OCI-LY3 (cell line): ENCODE data around the gene NOP58.

ENCODE experiments used
- EZH2phosphoT487 ChIP-seq: fragments of 200-600 bp; shearing (Covaris generic); IDR thresholded peaks from 2 replicates; pipeline ENCODE4 v1.6.1; 2018; ENCODE audit warnings: antibody characterized with exemption, mixed run types, low read depth
- TF ChIP-seq, protein P1 (sequence below): fragments of 200-600, 300-600 bp; sonication (generic); IDR thresholded peaks from 2 replicates; pipeline ENCODE4 v1.5.1; 2014; ENCODE audit warnings: antibody characterized with exemption, low read length, low read depth

GRCh38 chr2:202269585-202269984 is 4.0 kb downstream of the NOP58 start:
- TF ChIP-seq, protein P1, sequence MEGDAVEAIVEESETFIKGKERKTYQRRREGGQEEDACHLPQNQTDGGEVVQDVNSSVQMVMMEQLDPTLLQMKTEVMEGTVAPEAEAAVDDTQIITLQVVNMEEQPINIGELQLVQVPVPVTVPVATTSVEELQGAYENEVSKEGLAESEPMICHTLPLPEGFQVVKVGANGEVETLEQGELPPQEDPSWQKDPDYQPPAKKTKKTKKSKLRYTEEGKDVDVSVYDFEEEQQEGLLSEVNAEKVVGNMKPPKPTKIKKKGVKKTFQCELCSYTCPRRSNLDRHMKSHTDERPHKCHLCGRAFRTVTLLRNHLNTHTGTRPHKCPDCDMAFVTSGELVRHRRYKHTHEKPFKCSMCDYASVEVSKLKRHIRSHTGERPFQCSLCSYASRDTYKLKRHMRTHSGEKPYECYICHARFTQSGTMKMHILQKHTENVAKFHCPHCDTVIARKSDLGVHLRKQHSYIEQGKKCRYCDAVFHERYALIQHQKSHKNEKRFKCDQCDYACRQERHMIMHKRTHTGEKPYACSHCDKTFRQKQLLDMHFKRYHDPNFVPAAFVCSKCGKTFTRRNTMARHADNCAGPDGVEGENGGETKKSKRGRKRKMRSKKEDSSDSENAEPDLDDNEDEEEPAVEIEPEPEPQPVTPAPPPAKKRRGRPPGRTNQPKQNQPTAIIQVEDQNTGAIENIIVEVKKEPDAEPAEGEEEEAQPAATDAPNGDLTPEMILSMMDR, result no peak
- no peak for TF ChIP-seq EZH2phosphoT487
